Measurements from ENCODE around the gene C1orf232.

GRCh38 chr1:26132834-26133167 is 36.0 kb downstream of the C1orf232 start:
- TF ChIP-seq POLR2AphosphoS5 (IDR thresholded peaks at IDR 0.05; ENCODE audit: low read depth) (no peak), EZH2 (IDR thresholded peaks at IDR 0.05; ENCODE audit: low read depth, unreplicated experiment) (no peak), CTCF (conservative IDR thresholded peaks at IDR 0.05; ENCODE audit: low read depth in 2 of 2) (no peak), EZH2phosphoT487 (IDR thresholded peaks at IDR 0.05; ENCODE audit: unreplicated experiment) (no peak), ETS1 (IDR thresholded peaks at IDR 0.05) (no peak), ZNF462 (CRISPR knock-in tag; IDR thresholded peaks at IDR 0.05) (no peak), REST (IDR thresholded peaks at IDR 0.05; ENCODE audit: unreplicated experiment) (no peak), JUNB (IDR thresholded peaks at IDR 0.05; ENCODE audit: unreplicated experiment) (no peak), ZNF114 (CRISPR knock-in tag; IDR thresholded peaks at IDR 0.05) (no peak), CREB1 (CRISPR knock-in tag; IDR thresholded peaks at IDR 0.05; ENCODE audit: low read depth) (no peak), STAT1 (IDR thresholded peaks at IDR 0.05; ENCODE audit: unreplicated experiment) (no peak), ZNF331 (CRISPR knock-in tag; IDR thresholded peaks at IDR 0.05; ENCODE audit: low read depth) (no peak), NANOG (IDR thresholded peaks at IDR 0.05; ENCODE audit: borderline replicate concordance) (no peak)
